Measurements from ENCODE around the gene NFAM1.

GRCh38 chr22:42416671-42417230 lies 15.5 kb downstream of the NFAM1 start:
- TF ChIP-seq CTCF (IDR thresholded peaks at IDR 0.05) (no peak), POLR2A (IDR thresholded peaks at IDR 0.05) (no peak), POLR2AphosphoS5 (IDR thresholded peaks at IDR 0.05) (no peak), EP300 (IDR thresholded peaks at IDR 0.05) (no peak)
